ENCODE results near the gene SFXN4.
A peak's percentile ranks its signal among the peaks of the same experiment; 100 is the strongest.

The SFXN4 gene, protein sequence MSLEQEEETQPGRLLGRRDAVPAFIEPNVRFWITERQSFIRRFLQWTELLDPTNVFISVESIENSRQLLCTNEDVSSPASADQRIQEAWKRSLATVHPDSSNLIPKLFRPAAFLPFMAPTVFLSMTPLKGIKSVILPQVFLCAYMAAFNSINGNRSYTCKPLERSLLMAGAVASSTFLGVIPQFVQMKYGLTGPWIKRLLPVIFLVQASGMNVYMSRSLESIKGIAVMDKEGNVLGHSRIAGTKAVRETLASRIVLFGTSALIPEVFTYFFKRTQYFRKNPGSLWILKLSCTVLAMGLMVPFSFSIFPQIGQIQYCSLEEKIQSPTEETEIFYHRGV

GRCh38 chr10:119165171-119166117 is at the start of gene SFXN4:
Gene SFXN4 (minus strand): TSS chr10:119165714. CDS start chr10:119165647, 67 bp downstream.
- DNase-seq (ENCODE audit: low spot score): peak; percentile 48

DNA sequence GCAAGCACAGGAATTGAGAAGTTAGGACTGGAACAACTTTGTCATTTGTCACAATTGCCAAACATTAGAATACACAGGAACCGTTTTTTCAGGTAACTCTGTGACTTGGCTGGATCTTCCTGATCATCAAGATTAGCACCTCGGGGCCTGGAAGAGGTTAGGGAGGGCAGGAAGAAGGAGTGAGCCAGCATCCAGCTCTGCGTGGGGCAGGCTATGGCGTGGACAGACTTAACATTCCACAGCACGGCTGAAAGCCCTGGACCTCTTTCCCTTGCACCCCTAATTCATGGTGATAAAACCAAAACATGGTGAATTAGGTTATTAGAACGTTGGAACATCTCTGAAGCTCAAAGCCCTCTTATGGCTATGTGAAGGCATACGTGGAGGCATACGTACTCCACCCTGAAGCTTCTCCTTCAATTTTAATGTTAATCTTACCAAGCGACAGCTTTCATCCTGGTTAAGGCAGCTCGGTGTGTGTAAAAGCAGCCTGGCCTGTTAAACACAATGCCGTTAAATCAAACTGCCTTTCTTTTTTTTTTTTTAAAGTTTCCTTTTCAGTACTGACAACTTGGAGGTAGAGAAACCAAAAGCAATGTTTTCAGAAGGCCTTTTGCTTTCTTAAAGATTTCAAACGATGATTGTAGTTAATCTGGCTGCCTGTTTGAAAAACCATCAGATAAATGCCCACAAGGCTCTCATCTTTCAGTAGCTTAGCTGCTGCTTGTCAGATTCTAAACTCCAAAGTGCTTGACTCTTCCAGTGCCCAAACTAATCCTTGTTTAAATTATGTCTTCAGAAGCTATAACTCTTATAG is 46.3 kb upstream of the SFXN4 start:
- DNase-seq (ENCODE audit: low spot score): no peak

- DNase-seq (ENCODE audit: low spot score): no peak
Measured at GRCh38 chr10:119211176-119211575, 45.7 kb upstream of the SFXN4 start.

DNA sequence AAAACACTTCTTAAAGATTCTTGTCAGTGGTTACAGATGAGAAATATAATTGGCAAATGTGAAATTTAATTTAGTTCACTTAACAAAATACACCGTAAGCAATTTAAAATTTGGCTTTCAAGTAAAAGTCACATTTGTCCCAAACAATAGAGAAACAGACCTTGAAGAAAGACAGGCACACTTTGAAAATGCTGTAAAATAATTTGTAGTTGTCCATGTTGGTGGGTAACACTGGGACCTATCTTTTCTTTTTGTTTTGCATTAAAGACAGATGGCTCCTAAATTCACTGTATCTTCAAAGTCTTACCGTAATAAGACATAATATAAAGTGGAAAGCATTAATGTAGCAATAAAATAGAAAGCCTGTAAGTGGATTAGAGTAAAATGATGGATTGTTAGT is 45.1 kb upstream of the SFXN4 start:
- no peak for DNase-seq (ENCODE audit: low spot score)

DNA sequence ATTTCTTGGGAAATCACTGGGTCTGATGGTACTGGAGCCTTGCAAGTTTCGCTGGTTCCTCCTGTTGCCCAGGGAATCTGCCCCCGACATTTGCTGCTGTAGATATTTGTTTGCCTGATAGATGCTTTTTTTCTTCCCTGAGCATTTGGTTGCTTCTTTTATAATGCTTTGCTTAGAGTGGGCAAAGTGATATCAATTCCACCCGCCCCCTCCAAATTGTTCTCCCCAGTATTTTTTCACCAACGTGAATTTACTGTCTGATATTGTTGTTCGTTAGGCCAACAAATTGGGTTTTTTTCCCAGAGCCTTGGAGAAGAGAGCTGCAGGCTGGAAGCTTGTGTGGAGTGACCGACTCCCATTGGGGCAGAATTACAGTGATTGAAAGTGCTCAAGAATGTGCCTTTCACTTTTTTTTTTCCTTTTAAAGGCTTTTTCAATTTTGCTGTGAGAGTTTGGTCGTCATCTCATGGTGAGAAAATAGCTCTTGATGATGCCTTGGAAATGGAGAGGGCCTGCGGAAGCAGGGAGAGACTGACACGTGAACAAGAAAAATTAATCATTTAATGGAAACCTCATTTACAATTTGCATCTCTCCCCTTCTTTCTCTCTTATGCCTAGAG is 44.3 kb upstream of the SFXN4 start:
- DNase-seq (ENCODE audit: low spot score): no peak

DNA sequence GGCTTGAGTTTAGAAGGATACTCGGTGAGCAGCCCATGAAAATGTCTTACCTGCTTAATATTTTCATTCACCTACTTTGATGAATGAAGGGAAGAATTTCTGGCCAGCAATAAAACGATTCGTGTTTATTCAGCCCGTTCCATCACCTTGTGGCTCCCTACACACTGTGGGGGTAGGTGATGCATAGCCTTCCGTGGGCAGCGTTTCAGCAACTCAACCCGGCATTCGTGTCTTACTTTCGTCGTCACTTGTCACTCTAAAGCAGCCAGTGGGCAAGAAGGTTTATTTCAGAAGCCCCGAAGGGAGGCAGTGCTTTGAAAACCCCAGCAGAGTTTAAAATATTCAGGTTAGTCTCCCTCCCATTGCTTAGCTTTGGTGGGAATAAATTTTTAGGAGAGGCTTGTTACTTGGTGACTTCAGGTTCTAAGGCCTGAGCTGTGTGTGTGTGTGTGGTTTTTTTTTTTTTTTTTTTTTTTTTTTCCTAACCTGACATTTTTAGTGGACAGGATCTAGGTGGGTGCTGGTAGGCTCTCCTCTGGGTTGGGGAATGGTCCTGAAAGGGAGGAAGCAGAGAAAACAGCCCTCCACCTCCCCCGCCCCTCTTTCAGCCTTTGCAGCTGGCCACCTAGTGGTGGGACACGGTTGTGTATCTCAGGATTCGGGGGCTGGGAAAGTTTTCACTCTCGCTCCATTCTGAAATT is 43.7 kb upstream of the SFXN4 start:
- peak; percentile 53 for DNase-seq (ENCODE audit: low spot score)

DNA sequence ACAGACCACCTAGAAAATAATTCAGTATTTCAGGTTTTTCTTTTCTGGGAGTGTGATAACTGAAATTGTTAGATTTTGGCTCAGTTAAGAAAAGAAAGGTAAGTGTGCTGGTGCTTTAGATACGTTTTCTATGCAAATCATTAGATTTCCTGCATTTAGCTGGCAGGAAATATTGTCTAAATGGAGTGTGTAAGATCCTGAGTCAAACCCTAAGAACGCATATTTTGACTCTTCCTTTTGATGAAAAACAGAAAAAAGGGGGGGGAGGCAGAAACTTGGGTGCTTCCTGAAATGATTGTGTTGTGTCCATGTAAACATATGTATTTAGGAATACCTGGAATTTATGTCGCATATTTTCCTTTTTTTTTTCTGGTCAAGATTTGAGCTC is 43.0 kb upstream of the SFXN4 start:
- DNase-seq (ENCODE audit: low spot score): peak; percentile 47

- DNase-seq (ENCODE audit: low spot score): peak; percentile 38
Measured at GRCh38 chr10:119207713-119208552, 42.4 kb upstream of the SFXN4 start.

- DNase-seq (ENCODE audit: low spot score): peak; percentile 96
Measured at GRCh38 chr10:119207366-119207666, 41.8 kb upstream of the SFXN4 start, which contains the start of gene GRK5. Gene GRK5 (plus strand): TSS chr10:119207571. CDS start chr10:119207918, 347 bp downstream.

- peak; percentile 69 for DNase-seq (ENCODE audit: low spot score)
Measured at GRCh38 chr10:119206603-119207365, 41.3 kb upstream of the SFXN4 start.

DNA sequence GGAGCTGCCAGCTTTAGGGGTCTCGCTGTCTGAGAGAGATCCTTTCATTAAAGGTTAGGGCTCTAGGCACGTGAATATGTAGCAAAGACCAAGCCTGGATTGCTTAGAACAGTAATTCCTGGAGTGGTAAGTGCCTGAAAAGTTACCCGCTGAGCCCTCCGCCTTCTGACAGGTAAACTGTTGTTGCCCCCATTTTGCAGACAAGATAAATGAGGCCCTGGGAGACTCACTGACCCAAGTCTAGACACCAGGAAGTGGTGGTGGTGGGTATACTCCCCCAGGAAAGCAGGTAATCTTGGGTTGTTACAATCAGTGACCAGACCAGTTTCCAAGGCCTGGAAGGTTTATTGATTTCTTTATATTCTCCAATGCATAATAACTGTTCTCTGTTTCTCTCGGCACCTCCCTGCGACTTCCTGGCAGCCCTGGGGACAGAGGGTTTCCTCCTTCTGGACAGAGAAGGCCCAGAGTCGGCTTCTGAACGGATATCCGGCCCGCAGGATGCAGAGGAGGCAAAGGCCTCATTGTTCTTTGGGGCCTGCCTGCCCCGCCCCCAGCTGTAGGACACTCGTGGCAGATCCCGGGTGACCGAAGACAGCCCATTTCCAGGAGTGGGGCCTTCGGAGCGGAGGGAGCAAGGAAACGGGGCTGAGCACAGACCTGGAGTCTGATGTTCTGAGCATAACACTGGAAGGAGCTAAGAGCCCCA is 40.5 kb upstream of the SFXN4 start:
- DNase-seq (ENCODE audit: low spot score): peak; percentile 91

- DNase-seq (ENCODE audit: low spot score): peak; percentile 54
Measured at GRCh38 chr10:119203006-119203405, 37.5 kb upstream of the SFXN4 start.

DNA sequence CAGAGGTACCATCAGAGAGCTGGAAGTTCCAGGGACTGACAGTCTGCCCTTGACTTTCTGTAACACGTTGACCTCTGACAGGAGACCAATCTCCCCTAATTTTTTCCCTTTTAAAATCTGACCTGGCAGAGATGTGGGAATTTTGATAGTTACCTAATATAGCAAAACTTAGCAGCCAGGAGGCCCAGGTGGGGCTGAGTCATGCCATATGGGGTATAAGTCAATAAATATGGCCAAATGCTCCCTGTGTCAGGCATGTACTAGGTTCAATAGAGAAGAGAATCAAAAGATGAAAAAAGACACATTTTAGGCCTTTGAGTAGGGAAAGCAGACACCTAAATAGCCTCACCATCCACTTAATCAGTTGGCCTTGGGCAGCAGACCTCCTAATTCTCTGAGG is 35.7 kb upstream of the SFXN4 start:
- DNase-seq (ENCODE audit: low spot score): no peak

DNA sequence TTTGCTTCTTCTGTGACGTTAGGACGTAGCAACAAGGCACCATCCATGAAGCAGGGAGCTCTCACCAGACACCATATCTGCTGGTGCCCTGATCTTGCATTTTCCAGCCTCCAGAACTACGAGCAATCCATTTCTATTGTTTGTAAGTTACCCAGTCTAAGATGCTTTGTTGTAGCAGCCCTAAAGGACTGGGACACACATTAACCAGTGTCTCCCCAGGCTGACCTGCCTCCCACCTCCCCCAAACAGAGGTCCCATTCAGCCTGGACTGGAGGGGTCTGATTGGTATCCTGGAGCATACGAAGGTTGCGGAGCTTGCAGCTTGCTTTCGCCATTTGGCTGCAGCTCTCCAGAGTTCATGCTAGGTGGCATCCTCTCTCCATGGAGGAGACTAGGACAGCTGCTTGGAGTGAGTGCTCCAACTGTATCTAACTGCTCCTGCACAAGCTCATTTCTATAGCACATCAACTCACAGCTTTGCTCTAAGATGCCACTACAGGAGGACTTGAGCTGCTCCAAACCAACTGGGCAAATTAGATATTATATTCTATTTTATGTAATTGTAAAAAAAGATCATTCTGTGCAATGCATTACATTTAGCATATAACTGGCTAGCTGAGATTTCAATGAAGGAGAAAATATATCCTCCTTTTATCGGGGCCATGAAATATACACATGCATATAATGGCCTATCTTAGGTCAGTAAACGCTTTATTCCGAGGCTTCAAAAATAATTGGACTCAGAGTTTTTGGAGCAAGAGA is 33.9 kb upstream of the SFXN4 start:
- DNase-seq (ENCODE audit: low spot score): peak; percentile 79

GRCh38 chr10:119198438-119198837 is 32.9 kb upstream of the SFXN4 start:
- DNase-seq (ENCODE audit: low spot score): no peak

- DNase-seq (ENCODE audit: low spot score): peak; percentile 86
Measured at GRCh38 chr10:119197921-119198320, 32.4 kb upstream of the SFXN4 start.

- DNase-seq (ENCODE audit: low spot score): no peak
Measured at GRCh38 chr10:119191881-119192280, 26.4 kb upstream of the SFXN4 start.

All from kidney capillary endothelial cell (primary cell).